SU-DHL-6 (cell line): Measurements from ENCODE around the gene FAM184A.

Experiments used
- H2AFZ ChIP-seq: fragments of 200-600 bp; sonication (generic); 2 replicates; pipeline ENCODE4 v1.6.1; 2014; ENCODE audit warnings: low read depth, mild to moderate bottlenecking, moderate library complexity, mixed read lengths, antibody characterized with exemption, low read length; ENCODE audit not compliant: severe bottlenecking
- H3F3A ChIP-seq: fragments of 200-600 bp; shearing (Covaris generic); 2 replicates; pipeline ENCODE4 v1.6.0; 2016; ENCODE audit warnings: antibody characterized with exemption, mild to moderate bottlenecking; ENCODE audit not compliant: insufficient read depth
- H3K27ac ChIP-seq: fragments of 200-600 bp; sonication (generic); 2 replicates; pipeline ENCODE4 v1.5.1; 2016; ENCODE audit warnings: low read depth, mild to moderate bottlenecking, low read length, moderate library complexity, mixed read lengths
- H3K27me3 ChIP-seq: fragments of 200-600 bp; sonication (generic), shearing (Covaris generic); 2 replicates; pipeline ENCODE4 v1.6.0; 2014; ENCODE audit warnings: mild to moderate bottlenecking, low read length
- H3K36me3 ChIP-seq: fragments of 200-600 bp; sonication (generic); 2 replicates; pipeline ENCODE4 v1.6.1; 2014; ENCODE audit warnings: mild to moderate bottlenecking, low read length, mixed read lengths
- H3K4me2 ChIP-seq: fragments of 300-600, 200-600 bp; shearing (Covaris generic), sonication (generic); 2 replicates; pipeline ENCODE4 v1.6.0; 2014; ENCODE audit warnings: low read length, low read depth, mild to moderate bottlenecking; ENCODE audit not compliant: poor library complexity, severe bottlenecking
- H3K4me3 ChIP-seq: fragments of 200-600 bp; sonication (generic); 2 replicates; pipeline ENCODE4 v1.5.1; 2014; ENCODE audit warnings: antibody characterized with exemption, low read length, mild to moderate bottlenecking, mixed read lengths; ENCODE audit not compliant: insufficient read depth, poor library complexity, severe bottlenecking
- H3K79me2 ChIP-seq: fragments of 200-600 bp; sonication (generic); 2 replicates; pipeline ENCODE4 v1.6.1; 2014; ENCODE audit warnings: mild to moderate bottlenecking, low read length, moderate library complexity; ENCODE audit not compliant: insufficient read depth
- H3K9ac ChIP-seq: fragments of 200-600 bp; sonication (generic); 2 replicates; pipeline ENCODE4 v1.7.0; 2014; ENCODE audit warnings: mild to moderate bottlenecking, low read length
- H3K9me2 ChIP-seq: fragments of 200-600 bp; sonication (generic); replicated peaks from 2 replicates; pipeline ENCODE4 v1.6.1; 2014; ENCODE audit warnings: low read length; ENCODE audit not compliant: insufficient read depth
- H3K9me3 ChIP-seq: fragments of 200-600 bp; sonication (generic); 2 replicates; pipeline ENCODE4 v1.6.1; 2014; ENCODE audit warnings: low read length, mixed read lengths; ENCODE audit not compliant: insufficient read depth
- H4K20me1 ChIP-seq: fragments of 200-600 bp; sonication (generic); 2 replicates; pipeline ENCODE4 v1.6.1; 2014; ENCODE audit warnings: low read depth, mild to moderate bottlenecking, antibody characterized with exemption, low read length, moderate library complexity, mixed read lengths
- EZH2phosphoT487 ChIP-seq: fragments of 200-600 bp; sonication (generic), shearing (Covaris generic); conservative IDR thresholded peaks from 2 replicates; pipeline ENCODE4 v1.6.1; 2018; ENCODE audit warnings: mild to moderate bottlenecking, antibody characterized with exemption, low read length, moderate library complexity, mixed read lengths
- TF ChIP-seq, protein P1 (sequence below): fragments of 200-600 bp; sonication (generic); IDR thresholded peaks from one replicate; pipeline ENCODE4 v1.5.1; 2017; ENCODE audit warnings: antibody characterized with exemption, mild to moderate bottlenecking, low read length, moderate library complexity; ENCODE audit not compliant: insufficient read depth, poor library complexity, severe bottlenecking

The FAM184A gene

DNA sequence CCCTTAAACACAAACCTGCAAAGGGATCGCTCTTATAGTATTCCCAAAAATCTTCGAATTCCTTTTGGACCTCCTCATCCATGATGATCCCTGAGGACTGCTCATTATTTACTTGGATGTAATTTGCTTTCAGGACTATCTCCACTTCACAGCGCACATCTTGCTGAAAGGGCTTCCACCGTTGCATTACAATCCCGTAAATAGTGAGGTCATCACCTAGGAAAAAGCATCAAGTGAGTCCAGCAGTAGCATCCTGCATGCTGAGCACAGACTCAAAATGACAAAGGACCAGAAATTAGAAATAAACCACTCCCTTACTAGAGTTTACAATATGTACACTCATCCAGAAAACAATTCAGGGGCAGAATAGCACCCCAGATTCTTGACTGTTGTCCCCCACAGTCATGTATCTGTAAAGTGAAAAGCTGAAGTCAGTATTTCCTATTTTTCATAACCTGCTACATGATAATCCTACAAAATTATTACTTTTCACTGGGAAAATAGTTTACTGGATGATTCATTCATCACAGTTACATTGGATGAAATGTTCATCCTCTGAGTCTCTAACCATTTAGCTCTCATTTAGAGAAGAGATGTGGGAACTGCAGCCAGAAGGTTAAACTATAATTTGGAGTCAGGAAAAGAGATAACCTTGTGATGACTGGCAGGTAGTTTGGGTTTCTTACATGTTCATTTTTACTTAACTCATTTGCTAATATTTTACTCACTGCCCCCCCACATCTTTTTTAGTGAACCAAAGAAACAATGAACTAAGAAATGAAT lies 160.7 kb downstream of the FAM184A start:
- Histone ChIP-seq H3K4me2 (no peak overlapping the region), H3K36me3 (peaks cover 28% of the 10 kb centered on the region; the same call in 1 of the 2 replicates), H3K9me2 (no peaks in the 10 kb centered on the region), H3K9ac (no peak overlapping the region), H3K4me3 (no peak overlapping the region), H3K9me3 (no peaks in the 10 kb centered on the region), H3K79me2 (no peaks in the 10 kb centered on the region), H4K20me1 (no peaks in the 10 kb centered on the region), H3K27me3 (no peaks in the 10 kb centered on the region), H3K27ac (no peak overlapping the region), H3F3A (0 out of 2 replicates have a peak, but pooled peaks cover 6% of the 10 kb centered on the region), H2AFZ (no peak overlapping the region)
- TF ChIP-seq EZH2phosphoT487 = no peak
- TF ChIP-seq, protein P1, sequence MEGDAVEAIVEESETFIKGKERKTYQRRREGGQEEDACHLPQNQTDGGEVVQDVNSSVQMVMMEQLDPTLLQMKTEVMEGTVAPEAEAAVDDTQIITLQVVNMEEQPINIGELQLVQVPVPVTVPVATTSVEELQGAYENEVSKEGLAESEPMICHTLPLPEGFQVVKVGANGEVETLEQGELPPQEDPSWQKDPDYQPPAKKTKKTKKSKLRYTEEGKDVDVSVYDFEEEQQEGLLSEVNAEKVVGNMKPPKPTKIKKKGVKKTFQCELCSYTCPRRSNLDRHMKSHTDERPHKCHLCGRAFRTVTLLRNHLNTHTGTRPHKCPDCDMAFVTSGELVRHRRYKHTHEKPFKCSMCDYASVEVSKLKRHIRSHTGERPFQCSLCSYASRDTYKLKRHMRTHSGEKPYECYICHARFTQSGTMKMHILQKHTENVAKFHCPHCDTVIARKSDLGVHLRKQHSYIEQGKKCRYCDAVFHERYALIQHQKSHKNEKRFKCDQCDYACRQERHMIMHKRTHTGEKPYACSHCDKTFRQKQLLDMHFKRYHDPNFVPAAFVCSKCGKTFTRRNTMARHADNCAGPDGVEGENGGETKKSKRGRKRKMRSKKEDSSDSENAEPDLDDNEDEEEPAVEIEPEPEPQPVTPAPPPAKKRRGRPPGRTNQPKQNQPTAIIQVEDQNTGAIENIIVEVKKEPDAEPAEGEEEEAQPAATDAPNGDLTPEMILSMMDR = no peak

DNA sequence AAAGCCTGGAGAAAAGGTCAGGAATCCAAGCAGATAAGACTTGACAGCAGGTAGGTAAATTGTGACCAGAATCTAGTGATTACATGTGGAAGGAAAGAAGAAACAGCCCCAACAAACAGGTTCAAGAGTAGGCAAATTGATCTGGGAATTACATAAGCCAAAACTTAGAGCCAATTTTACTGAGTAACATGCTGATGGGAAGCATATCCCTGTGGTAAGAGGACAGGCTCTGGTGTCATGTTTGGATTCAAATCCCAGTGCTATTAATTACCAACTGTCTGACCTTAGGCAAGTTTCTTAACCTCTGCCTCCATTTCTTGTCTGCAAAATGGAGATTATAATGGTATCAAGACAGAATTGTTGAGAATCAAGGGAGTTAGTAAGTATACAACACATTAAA lies 163.9 kb downstream of the FAM184A start:
- Histone ChIP-seq H3F3A (0 out of 2 replicates have a peak, but pooled peaks cover 14% of the 10 kb centered on the region), H3K79me2 (no peaks in the 10 kb centered on the region), H3K27me3 (no peaks in the 10 kb centered on the region), H3K9ac (no peak overlapping the region), H3K4me2 (no peak overlapping the region), H3K36me3 (peaks cover 52% of the 10 kb centered on the region), H3K4me3 (no peak overlapping the region), H3K9me3 (no peaks in the 10 kb centered on the region), H3K27ac (no peak overlapping the region), H3K9me2 (no peaks in the 10 kb centered on the region), H2AFZ (no peak overlapping the region), H4K20me1 (no peaks in the 10 kb centered on the region)
- TF ChIP-seq, protein P1 = no peak
- TF ChIP-seq EZH2phosphoT487 = no peak

DNA sequence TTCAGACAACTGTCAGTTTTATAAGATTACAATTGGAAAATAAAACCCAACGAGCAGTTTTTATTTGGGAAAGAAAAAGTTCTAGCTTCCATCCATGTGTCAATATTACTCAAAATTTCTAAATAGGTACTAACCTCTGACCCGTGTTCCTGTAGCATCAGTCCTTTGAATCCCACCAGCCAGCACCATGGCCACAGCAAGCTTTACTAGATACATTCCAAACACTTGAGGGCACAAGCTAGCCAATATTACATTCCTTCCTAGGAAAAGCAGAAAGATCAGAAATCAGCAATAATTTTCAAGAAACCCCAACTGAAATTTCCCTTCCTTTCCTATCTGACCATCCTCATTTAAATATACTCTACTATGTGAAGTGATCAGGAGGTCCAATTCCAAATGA lies 165.3 kb downstream of the FAM184A start:
- H3K9ac ChIP-seq = no peak overlapping the region
- no peaks in the 10 kb centered on the region for H3K79me2 ChIP-seq
- H3K9me3 ChIP-seq = no peaks in the 10 kb centered on the region
- H2AFZ ChIP-seq = no peak overlapping the region
- H3K27ac ChIP-seq = no peak overlapping the region
- H4K20me1 ChIP-seq = no peaks in the 10 kb centered on the region
- H3K4me3 ChIP-seq = no peak overlapping the region
- H3F3A ChIP-seq = 0 out of 2 replicates have a peak, but pooled peaks cover 14% of the 10 kb centered on the region
- H3K9me2 ChIP-seq = no peaks in the 10 kb centered on the region
- H3K4me2 ChIP-seq = no peak overlapping the region
- no peaks in the 10 kb centered on the region for H3K27me3 ChIP-seq
- TF ChIP-seq, protein P1 = no peak
- TF ChIP-seq EZH2phosphoT487 = no peak
- peaks cover 66% of the 10 kb centered on the region for H3K36me3 ChIP-seq
